GM12873 (cell line): ENCODE results near the gene DLL4.

ENCODE experiments used
- TF ChIP-seq, protein P1 (sequence below): IDR thresholded peaks from 2 replicates; pipeline ENCODE4 v1.5.1; 2012; ENCODE audit warnings: low read depth, mild to moderate bottlenecking, moderate library complexity, low read length, control low read depth; ENCODE audit not compliant: insufficient read depth; ENCODE audit errors: missing control alignments

The DLL4 gene

DNA sequence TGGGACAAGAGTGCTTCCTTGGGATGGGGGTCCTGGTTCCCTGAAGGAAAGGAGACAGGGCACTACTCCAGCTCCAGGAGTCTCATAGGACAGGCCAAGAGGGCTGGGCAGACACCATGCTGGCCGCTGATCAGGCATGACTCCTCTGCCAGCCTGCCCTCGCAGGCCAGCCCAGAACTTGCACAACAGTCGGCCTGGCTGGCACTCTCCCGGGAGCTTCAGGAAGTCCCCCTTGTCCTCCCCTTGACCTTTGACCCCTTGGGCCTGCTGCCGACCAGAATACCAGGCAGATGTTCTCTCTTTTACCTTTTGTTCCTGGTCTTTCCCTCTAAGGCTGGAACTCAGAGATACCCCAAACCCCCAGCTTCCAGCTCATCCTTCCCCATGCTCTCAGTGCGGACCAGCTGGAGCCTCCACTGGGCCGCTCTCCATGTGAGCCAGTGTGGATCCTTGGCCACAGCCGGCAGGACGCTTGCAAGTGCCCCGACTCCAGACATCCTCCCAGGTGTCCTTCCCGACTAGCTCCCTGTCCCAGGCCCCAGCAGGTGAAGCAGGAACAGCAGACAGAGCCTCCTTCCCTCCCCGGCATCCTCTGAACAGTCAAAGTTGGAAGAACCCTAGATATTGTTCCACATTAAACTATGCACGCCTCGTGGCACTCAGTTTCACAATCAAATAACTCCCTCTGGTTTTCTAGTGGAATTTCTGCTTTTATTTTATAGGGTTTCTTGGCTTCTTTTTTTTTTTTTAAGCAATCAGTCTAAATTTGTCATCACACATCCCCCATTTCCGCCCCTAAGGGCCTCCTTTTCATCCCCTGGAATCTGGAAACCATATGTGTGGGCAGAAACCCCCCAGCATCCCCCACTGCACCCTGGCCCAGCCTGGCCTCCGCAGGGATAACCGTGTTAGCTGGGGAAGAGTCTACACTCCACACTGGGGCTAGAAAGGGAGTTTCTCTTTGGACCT is 19.2 kb upstream of the DLL4 start:
- TF ChIP-seq, protein P1, sequence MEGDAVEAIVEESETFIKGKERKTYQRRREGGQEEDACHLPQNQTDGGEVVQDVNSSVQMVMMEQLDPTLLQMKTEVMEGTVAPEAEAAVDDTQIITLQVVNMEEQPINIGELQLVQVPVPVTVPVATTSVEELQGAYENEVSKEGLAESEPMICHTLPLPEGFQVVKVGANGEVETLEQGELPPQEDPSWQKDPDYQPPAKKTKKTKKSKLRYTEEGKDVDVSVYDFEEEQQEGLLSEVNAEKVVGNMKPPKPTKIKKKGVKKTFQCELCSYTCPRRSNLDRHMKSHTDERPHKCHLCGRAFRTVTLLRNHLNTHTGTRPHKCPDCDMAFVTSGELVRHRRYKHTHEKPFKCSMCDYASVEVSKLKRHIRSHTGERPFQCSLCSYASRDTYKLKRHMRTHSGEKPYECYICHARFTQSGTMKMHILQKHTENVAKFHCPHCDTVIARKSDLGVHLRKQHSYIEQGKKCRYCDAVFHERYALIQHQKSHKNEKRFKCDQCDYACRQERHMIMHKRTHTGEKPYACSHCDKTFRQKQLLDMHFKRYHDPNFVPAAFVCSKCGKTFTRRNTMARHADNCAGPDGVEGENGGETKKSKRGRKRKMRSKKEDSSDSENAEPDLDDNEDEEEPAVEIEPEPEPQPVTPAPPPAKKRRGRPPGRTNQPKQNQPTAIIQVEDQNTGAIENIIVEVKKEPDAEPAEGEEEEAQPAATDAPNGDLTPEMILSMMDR, result no peak

DNA sequence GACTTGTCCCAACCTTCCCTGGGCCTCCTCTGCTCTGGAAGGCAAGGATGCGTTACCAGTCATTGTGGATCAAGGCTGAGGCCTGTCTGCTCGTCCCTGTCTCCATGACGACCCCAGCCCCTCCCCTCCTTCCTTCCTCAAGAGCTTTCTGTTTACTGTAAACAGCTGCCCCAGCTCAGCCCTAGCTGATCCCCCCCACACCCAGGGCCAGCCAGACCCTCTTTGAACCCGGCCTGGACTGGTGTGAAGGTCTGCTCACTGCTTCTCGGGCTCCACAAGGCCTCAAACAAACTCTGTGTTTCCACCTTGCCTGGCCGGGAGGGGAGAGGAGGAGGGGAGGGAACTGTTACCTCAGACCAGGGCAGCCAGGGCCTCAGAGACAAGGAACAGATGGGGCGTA is 18.0 kb upstream of the DLL4 start:
- TF ChIP-seq, protein P1, result no peak

DNA sequence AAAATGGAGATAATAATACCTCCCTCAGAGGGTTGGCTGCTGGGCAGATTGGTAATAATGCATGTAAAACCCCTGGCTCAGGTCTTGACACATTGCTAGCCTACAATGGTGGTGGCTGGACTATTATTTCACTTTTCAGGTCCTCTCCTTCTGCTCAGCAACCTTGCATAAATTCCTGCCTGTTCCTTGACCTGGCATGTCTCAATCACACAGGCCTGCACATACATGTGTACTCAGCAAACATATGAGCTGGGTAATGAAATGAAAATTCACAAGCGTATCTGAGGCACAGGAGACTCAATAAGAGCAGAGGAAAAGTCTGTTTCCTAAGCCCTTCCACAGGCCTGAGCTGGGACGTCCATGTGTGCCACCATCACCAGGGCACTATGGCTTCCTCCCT is 17.4 kb upstream of the DLL4 start:
- TF ChIP-seq, protein P1, result no peak

GRCh38 chr15:40912478-40912877 is 16.7 kb upstream of the DLL4 start:
- TF ChIP-seq, protein P1, result no peak

DNA sequence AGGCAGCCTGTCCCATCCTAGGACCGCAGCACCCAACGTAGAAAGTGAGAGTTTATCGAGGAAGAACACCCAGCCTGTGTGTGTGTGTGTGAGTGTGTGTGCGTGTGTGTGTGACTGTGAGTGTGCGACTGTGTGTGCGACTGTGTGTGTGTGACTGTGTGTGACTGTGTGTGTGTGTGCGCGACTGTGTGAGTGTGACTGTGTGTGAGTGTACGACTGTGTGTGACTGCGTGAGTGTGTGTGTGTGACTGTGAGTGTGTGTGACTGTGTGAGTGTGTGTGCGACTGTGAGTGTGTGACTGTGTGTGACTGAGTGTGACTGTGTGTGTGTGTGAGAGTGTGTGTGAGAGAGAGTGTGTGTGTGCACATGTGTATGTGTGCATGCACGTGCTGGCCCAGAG is 15.1 kb upstream of the DLL4 start:
- TF ChIP-seq, protein P1, result no peak

GRCh38 chr15:40914486-40914885 is 14.7 kb upstream of the DLL4 start:
- TF ChIP-seq, protein P1, result peak; percentile 19

DNA sequence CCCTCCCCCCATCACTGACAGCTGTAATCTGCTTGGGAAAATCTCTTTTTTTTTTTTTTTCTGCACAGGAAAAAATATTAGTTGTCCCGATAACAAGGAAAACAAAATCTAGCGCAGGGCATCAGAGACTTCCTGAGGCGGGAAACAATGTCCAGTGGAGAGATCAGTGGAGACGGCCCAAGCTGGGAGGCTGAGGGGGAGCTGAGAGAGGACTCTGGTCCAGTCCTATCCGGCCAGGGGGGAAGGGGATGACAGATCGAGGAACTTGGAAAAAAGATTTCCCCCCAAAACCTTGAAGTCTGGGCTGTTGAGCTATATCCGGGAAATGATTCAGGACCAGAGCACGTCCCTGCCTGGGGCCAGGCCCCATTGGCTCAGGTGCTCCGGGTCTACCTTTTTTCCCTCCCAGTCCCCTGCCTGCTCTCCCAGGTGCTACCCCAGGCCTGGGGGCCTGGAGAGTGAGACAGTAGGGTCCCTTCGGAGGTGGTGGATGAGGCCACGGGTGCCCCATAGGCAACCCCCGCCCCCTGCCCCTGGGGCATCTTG is 14.0 kb upstream of the DLL4 start:
- TF ChIP-seq, protein P1, result no peak
